Glutamatergic neuron (in vitro differentiated cells): Measurements from ENCODE around the gene MRO. TPM values are rescaled to one million over a fixed set of nuclear protein-coding genes. Genes with fewer than 3 reads are reported as not detected.
"Not testable (repeated sequence)": the region's sequence is repeated elsewhere in the genome, so short reads cannot be mapped to it uniquely, and the experiment has no call there.

Experiments used
- DNase-seq: peaks from one replicate; pipeline ENCODE4 v3.0.0; 2022
- H3K27ac Mint-ChIP-seq: one replicate; pipeline ENCODE4 v1.8.0; 2020; ENCODE audit warnings: mild to moderate bottlenecking, mixed read lengths, inconsistent platforms; ENCODE audit not compliant: unreplicated experiment
- H3K27me3 Mint-ChIP-seq: one replicate; pipeline ENCODE4 v1.8.0; 2020; ENCODE audit warnings: mild to moderate bottlenecking, moderate library complexity, mixed read lengths, inconsistent platforms; ENCODE audit not compliant: unreplicated experiment
- H3K36me3 Mint-ChIP-seq: one replicate; pipeline ENCODE4 v1.8.0; 2020; ENCODE audit warnings: mild to moderate bottlenecking, mixed read lengths, inconsistent platforms; ENCODE audit not compliant: unreplicated experiment
- H3K4me1 Mint-ChIP-seq: one replicate; pipeline ENCODE4 v1.8.0; 2020; ENCODE audit warnings: mild to moderate bottlenecking, low read depth, mixed read lengths, inconsistent platforms; ENCODE audit not compliant: unreplicated experiment
- H3K4me3 Mint-ChIP-seq: one replicate; pipeline ENCODE4 v1.8.0; 2020; ENCODE audit warnings: mild to moderate bottlenecking, mixed read lengths, inconsistent platforms; ENCODE audit not compliant: unreplicated experiment
- H3K9me3 Mint-ChIP-seq: one replicate; pipeline ENCODE4 v1.8.0; 2020; ENCODE audit warnings: mild to moderate bottlenecking, moderate library complexity, mixed read lengths, inconsistent platforms; ENCODE audit not compliant: unreplicated experiment
- total RNA-seq: library from RNA; stranded (reverse); fragmentation: NEBNext Ultra II Directional; extraction: Animal tissue kit (Norgen Biotek cat#: 25700); gene quantifications from one replicate; pipeline ENCODE4 v1.2.1, GENCODE V29; 2021; ENCODE audit not compliant: unreplicated experiment
- TF ChIP-seq, protein P1 (sequence below): fragments of 200-600 bp; sonication (generic); IDR thresholded peaks from one replicate; pipeline ENCODE4 v1.5.0; 2021; ENCODE audit not compliant: partially characterized antibody, unreplicated experiment

Gene MRO
- total RNA-seq, 1 donor from 2014 or later, result not detected

- DNase-seq, result no peak
- Mint-ChIP-seq H3K9me3 (no peaks in the 10 kb centered on the region), H3K27ac (no peak overlapping the region), H3K36me3 (no peaks in the 10 kb centered on the region), H3K4me3 (no peak overlapping the region), H3K4me1 (no peaks in the 10 kb centered on the region), H3K27me3 (peaks cover 2% of the 10 kb centered on the region)
- TF ChIP-seq, protein P1, sequence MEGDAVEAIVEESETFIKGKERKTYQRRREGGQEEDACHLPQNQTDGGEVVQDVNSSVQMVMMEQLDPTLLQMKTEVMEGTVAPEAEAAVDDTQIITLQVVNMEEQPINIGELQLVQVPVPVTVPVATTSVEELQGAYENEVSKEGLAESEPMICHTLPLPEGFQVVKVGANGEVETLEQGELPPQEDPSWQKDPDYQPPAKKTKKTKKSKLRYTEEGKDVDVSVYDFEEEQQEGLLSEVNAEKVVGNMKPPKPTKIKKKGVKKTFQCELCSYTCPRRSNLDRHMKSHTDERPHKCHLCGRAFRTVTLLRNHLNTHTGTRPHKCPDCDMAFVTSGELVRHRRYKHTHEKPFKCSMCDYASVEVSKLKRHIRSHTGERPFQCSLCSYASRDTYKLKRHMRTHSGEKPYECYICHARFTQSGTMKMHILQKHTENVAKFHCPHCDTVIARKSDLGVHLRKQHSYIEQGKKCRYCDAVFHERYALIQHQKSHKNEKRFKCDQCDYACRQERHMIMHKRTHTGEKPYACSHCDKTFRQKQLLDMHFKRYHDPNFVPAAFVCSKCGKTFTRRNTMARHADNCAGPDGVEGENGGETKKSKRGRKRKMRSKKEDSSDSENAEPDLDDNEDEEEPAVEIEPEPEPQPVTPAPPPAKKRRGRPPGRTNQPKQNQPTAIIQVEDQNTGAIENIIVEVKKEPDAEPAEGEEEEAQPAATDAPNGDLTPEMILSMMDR, result no peak
Measured at GRCh38 chr18:50839341-50839740, 19.5 kb upstream of the MRO start.

- no peak for DNase-seq
- peaks cover 4% of the 10 kb centered on the region for H3K4me1 Mint-ChIP-seq
- TF ChIP-seq, protein P1, result no peak
- H3K36me3 Mint-ChIP-seq, result no peaks in the 10 kb centered on the region
- H3K27ac Mint-ChIP-seq, result no peak overlapping the region
- H3K9me3 Mint-ChIP-seq, result no peaks in the 10 kb centered on the region
- H3K27me3 Mint-ChIP-seq, result peaks cover 2% of the 10 kb centered on the region
- no peak overlapping the region for H3K4me3 Mint-ChIP-seq
Measured at GRCh38 chr18:50836521-50836957, 16.7 kb upstream of the MRO start.

- not testable (repeated sequence) for H3K27ac Mint-ChIP-seq, DNase-seq, H3K4me3 Mint-ChIP-seq, H3K9me3 Mint-ChIP-seq, H3K4me1 Mint-ChIP-seq, H3K27me3 Mint-ChIP-seq, H3K36me3 Mint-ChIP-seq
Measured at GRCh38 chr18:50833496-50833895, 13.7 kb upstream of the MRO start.

- H3K9me3 Mint-ChIP-seq, result no peaks in the 10 kb centered on the region
- no peak overlapping the region for H3K27ac Mint-ChIP-seq
- DNase-seq, result no peak
- H3K36me3 Mint-ChIP-seq, result no peaks in the 10 kb centered on the region
- H3K4me3 Mint-ChIP-seq, result no peak overlapping the region
- H3K27me3 Mint-ChIP-seq, result peaks cover 2% of the 10 kb centered on the region
- TF ChIP-seq, protein P1, result no peak
- peaks cover 4% of the 10 kb centered on the region for H3K4me1 Mint-ChIP-seq
Measured at GRCh38 chr18:50832754-50833153, 12.9 kb upstream of the MRO start.

DNA sequence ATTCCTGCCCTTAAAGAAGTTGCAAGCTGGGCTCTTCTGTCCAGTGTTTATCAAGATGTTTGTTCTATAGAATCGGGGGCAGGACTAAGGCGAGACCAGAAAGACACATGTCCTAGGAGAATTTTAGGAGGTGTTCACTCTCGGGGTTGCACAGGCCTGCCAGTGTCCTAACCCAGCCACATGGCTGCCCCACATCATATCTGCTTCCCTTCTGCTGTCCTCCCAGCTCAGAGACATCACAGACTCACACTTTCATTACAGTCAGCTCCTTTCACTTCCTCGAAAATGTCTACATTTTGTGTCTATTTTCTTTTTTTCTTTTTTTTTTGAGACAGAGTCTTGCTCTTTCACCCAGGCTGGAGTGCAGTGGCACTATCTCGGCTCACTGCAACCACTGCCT, 10.7 kb upstream of the MRO start:
- no peaks in the 10 kb centered on the region for H3K36me3 Mint-ChIP-seq
- H3K27ac Mint-ChIP-seq, result no peak overlapping the region
- H3K4me1 Mint-ChIP-seq, result peaks cover 4% of the 10 kb centered on the region
- TF ChIP-seq, protein P1, result no peak
- H3K27me3 Mint-ChIP-seq, result peaks cover 4% of the 10 kb centered on the region
- no peaks in the 10 kb centered on the region for H3K9me3 Mint-ChIP-seq
- H3K4me3 Mint-ChIP-seq, result no peak overlapping the region
- DNase-seq, result no peak

DNA sequence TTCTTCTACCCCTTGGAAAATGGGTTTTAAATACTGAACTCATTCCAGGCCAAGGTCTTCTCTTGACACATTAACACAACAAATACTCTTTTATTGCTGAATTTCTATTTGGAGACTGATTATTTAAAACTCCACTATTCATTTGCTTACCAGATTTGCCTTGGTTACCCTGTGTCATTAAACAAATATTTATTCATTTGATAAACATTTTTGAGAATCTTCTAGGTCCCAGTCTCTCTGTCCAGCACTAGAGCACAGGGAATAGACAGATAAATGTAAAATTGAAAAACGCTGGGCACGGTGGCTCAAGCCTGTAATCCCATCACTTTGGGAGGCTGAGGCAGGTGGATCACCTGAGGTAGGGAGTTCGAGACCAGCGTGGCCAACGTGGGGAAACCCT, 9.8 kb upstream of the MRO start:
- Mint-ChIP-seq H3K9me3 (no peaks in the 10 kb centered on the region), H3K4me1 (peaks cover 4% of the 10 kb centered on the region), H3K27ac (no peak overlapping the region), H3K36me3 (no peaks in the 10 kb centered on the region), H3K4me3 (no peak overlapping the region), H3K27me3 (peaks cover 4% of the 10 kb centered on the region)
- TF ChIP-seq, protein P1, result no peak
- DNase-seq, result no peak
